Measurements from ENCODE around the gene P2RY14.

Gene P2RY14

DNA sequence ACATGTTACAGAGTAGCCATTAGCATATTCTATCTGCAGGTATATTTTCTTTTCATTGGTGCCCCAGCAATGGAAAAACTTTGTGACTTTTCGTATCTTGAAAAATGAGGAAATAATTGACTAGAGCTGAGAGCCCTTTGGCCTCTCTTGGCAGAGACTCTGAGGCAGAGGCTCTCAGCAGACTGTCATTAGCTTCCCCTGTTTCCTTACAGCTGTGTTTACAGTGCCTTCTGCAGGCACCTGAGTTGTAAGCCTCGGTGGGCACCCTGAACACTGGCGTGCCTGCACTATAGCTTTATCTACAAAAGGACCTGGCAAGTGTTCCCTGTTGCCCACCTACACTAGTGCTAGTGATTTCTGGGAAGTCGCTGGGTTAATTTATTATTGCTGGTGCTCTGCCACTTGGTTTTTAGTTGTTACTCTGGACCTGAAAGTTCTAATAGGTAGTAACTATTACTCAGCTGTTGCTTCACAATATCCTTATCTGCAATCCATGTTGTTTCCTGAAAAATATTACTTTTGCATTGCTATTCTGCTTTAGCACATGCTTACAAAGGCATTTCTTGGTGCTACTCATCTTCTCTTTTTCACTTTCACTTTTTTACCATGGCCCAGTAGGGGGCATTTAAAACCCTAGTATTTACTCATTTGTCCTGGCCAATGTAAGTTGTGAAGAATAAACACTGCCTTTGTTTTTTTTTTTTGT lies 67.5 kb downstream of the P2RY14 start:
- no peak for DNase-seq

DNA sequence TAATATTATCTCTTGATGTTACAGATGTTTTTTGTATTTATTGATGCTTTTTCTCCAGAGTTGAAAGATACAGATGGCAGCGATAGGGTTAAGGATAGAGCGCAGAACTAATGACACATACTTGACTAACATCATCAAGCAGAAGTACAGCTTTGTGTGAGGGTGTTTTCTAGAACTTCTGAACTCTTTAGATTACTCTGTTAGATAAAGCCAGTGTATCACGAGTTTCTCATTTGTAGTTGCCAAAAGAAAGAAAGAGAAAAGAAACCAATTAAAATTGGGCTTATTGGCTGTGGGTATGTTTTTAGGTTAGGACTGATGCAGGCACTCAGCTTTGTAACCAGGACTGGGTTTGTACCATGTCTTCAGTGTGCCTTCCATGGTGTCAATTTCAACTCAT lies 68.7 kb downstream of the P2RY14 start:
- DNase-seq, result no peak

DNA sequence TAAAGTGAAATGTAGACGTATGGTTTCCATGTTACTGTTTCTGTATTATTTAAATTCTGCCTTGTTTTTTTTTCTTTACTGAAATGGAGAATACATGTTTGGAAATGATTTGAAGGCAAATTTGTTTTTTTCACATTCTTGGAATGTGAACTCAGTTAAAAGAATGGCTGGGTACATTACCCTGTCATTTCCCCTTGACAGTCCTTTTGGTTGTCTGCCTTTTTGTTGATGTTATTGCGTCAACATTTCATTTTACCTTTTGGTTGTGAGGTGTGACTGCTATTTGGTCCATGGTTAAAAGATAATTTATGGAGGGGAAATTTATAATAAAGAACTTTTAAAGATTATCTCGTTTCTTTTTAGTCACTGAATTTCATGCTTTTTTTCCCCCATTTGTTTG lies 72.1 kb downstream of the P2RY14 start:
- no peak for DNase-seq

DNA sequence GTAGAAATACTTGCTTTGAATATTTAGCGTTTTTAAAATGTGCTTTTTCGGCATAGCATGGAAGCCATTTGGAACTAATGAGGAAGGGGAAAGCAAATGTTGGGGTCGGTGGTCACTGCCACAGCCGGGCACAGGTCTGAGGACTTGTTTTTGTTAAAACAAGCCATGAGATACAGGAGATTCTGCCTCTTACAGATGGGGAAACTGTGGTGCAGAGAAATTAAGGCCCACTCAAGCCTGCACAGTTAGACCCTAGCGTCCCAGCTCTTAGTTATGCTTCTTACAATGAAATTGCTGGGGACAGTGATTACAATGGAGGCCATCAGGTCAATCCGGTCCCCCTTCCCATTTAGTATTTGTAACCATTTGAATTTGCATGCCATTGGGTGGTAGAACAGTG lies 72.9 kb downstream of the P2RY14 start:
- DNase-seq, result no peak

DNA sequence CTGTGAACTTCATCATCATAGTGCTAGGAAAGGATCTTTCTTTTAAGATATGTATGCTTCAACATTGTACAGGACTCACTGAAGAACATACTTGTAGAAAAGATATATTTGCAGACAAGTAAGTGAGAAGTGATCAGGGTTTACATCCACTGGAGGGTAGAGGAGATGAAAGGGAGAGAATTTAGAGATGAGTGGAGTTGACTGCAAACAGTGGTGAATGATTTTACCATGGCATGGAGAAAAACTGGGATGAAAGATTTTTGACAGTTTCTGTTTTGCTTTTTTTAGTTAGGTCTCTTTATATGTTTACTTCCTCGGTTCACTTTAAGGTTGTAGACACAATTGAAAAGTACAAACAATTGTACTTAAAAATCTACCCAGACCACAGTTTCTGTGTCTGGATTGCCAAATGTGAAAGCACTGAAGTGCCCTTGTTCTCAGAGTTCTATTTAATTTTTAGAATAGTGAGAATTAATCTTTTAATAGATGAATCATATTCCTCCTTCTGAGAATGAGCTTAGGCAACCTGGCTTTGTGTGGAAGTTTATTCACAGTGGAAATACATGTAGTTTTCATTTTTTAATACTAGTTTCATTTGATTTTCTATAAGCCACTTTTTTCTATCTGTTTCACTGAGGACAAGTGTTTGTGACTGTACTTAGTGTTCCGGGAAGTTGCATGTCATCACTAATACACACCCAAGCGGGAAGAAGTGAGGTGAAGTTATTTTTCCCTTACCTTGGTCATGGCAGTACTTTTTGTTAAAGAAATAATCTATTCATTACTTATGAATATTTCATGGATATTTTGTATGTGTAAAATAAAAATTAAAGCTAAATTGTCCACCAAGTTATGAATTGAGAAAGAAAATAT lies 73.6 kb downstream of the P2RY14 start:
- no peak for DNase-seq

DNA sequence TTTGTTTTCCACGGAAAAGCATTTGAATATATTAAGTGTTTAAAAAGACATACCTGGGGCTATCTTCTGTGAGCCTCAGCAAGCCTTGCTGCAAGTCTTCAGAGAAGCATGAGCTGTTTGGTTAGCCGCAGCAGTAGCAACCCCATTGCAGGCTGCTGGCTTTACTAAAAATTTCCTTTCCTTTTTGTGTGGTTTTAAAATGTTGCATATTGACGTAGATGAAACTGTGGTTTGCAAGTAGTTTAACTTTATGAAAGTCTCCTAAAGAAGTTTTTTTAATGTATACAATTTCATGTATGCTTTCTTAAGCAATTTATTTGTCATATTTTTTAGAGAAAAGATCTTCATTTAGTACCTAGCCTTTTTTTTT lies 75.3 kb downstream of the P2RY14 start, which contains the start of gene GPR171:
Gene GPR171 (minus strand): TSS at position 166 of the 370 bp plus-strand sequence. CDS start 3,830 bp downstream, outside the sequence.
- DNase-seq, result no peak

DNA sequence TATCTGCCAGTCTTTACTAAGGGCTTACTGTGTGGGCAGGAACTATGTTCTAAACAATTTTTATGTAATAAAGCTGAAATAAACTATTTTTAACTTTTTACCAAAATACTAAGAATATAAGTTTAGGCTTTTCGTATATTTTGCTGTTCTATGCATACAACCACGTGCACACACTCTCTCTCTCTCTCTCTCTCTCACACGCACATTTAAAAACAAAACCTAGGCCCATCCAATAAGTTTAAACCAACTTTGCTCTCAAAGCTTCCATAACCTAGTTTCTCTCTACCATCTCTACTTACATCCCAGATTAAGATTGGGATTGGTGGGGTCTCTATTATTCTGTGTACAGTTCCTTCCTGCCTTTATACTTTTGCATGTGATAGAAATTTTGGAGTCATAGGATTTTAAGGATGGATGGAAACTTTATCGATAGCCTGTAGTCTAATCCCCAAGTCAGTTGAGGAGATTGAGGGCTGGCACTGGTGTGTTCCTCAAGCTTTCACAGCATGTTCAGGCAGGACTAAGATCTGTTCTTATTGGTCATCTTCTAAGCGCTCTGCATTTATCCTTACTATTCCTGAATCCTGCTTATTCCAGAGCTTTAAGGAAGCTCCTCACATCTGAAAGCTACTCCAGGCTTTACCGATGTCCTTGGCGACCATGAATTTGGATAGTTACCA lies 77.2 kb downstream of the P2RY14 start:
- DNase-seq, result no peak

DNA sequence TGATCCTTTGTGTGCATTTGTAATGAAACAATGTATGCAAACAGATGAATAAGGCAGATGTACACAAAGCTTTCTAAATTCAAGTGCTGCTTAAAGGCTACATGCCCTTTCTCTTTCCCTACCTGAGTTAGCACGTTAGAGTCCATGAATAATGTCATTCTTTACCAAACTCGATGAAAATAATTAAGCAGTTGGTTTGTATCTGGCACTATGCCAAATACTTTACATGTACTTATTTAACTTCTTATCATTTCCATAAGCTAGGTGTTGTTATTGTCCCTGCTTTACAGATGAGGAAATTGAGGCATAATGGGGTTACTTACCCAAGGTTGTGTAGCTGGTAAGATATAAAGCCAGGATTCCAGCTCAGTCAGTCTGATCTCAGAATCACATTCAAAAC lies 77.8 kb downstream of the P2RY14 start:
- no peak for DNase-seq

DNA sequence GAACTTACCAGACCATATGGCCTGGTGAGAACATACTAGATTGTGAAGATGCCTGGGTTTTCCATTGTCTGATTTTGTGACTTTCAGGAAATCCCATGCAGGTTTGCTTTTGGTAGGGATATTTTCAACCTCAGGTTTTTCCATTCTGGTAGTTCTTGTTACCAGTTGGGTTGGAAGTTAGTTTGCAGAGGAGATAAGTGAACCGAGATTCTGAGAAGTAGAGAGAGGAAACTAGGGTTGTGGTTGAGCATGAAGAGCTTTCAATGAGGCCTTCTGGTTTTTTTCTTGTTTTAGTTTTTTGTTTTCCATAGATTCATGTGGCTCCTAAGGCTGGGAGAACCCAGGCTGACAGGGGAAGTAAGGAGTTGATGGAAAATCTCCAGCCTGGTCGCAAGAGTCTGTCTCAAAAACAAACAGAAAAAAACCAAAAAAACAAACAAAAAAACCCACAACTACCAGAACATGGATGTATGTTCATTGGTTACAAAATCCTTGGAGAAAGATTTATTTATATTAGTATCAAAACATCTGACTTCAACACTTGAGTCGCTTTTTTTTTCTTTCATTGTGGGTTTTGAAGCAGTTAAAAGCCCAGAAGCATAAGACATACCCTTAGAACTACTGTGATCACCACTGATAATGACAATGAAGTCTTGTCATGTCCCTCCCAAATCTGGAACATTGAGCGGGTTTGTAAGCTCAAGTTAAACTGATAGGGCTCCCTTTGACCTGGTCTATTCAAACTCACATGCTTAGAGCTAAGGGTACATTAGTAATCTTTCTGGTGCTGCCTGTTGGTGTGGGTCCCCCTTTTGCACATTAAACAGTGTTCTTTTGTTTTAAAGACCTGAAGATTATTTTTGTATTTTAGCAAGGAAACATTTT lies 78.5 kb downstream of the P2RY14 start:
- DNase-seq, result no peak

DNA sequence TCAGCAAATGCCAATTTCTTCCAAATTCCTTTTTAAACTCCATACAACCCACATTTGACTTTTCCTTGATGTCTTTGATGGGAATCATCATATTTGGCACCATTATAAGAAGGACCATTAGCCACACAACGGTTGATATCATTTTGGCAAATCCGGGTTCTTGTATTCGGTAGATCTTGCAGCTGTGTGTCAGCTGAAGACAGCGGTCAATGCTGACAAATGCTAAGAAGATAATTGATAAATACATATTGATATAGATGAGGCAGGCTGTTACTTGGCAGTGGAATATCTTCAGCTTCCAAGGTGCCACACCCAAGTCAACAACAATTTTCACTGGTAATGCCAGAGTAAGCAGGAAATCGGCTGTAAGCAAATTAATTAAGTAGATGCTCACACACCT lies 79.5 kb downstream of the P2RY14 start:
- DNase-seq, result no peak

DNA sequence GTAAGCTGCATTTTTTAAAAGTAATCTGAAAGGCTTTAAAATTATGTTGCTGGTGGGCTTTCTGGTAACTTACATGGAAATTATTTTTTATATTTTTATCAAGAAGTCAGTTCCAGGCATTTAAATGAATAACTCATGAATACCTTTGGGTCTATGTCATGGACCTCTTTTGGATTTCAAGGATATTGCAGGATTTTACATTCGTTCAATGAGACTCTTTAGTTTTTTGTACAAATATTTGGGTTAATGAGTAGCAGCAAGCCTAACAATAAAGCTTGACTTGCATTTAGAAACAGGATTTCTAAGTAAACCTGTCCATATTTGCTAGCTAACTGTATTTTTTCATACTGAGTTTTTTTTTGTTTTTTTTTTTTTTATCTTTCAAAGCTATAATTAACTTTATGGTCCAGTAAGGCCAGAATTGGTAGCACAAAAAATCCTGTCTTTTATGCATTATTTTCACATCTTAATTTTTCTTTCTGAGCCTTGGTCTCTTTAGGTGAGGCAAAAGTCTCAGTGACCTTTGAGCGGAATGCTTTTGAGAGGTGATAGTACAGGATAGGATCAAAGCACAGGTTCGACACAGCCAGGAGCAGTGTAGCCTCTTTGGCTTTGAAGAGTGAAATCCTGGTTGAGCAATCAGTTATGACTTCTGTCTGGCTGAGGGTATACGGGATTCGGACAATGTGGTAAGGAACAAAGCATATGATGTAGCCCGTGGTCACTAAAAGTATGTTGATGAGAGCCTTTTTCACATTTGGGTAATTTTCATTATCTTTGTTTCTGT lies 80.2 kb downstream of the P2RY14 start:
- no peak for DNase-seq

DNA sequence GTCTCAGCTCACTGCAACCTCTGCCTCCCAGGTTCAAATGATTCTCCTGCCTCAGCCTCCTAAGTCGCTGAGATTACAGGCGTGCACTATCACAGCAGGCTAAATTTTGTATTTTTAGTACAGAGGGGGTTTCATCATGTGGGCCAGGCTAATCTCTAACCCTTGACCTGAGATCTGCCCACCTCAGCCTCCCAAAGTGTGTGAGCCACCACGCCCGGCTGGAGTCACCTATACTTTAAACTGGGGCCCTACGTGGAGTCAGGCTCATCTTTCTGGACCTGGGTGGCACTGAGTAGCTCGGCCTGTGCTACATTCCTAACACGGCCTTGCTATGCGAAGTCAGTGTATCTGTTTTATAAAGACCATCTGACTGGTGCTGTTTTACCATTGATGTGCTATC lies 81.1 kb downstream of the P2RY14 start:
- no peak for DNase-seq

DNA sequence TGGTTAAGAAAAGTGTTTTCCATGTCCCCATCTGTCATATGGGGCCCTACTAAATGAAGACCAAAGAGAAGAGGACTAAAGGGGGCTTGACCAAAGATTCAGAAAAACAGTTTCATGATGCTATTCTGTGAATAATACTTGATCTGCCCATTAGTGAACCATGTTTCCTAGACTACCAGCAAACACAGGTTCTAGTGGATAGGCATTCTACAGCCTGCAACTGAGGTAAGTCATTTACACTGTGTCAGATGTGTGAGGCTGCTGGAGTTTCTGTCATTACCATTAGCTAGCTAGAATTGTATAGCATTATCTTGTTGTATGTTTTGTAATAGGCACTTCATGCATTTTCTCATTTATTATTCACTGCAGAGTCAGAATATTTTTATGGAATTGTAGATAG lies 81.9 kb downstream of the P2RY14 start:
- no peak for DNase-seq

DNA sequence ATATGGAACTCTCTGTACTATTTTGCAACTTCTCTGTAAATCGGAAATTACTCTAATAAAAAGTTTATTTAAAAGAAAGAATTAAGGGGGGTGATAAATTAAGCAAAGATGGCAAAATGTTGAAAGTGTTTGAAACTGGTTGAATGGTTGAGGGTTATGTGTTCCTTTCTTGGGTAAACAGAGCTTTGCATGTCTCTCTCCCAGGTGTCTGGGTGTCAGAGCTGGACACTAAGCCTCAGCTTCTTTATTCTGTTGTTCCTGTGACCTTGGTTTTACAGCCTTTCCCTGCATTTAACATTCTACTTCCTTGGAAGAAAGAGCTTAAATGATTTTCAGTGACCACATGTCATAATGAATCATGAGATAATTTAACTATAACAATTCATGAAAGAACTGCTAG lies 82.5 kb downstream of the P2RY14 start:
- no peak for DNase-seq

DNA sequence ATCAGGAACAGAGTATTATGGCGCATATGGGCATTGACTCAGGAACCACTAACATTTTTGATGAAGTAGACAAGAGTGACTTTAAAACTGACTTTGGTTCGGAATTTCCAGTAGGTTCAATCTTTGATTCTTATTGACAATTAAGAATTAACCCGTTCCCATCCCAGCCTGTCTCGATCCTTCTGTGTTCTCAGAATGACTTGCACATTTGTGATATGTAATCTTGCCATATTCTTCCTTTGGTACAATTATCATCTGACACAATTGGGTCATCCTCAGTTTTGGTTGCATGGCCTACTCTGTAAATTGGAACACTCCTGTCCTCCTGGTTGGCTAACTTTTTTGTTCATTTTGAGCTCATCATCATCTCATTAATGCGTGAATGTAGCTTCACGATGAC lies 85.8 kb downstream of the P2RY14 start:
- DNase-seq, result no peak

DNA sequence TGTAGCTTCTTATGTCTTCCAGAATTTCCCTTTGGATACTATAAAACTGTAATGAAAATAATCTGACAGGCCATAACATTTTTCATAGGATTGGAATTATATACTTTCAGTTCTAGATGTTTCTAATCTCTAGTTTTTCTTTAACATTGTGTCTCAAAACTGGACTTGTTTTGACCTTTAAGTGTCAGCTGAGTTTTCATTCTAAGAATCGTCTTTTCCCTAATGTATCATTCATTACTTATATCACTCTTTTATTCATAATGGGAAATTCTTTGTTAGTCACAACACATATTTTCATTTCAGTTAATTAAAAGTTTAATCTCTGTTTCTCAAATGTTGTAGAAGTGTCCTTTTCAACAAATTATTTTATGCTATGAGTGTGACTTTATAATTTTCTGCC lies 87.2 kb downstream of the P2RY14 start:
- no peak for DNase-seq

DNA sequence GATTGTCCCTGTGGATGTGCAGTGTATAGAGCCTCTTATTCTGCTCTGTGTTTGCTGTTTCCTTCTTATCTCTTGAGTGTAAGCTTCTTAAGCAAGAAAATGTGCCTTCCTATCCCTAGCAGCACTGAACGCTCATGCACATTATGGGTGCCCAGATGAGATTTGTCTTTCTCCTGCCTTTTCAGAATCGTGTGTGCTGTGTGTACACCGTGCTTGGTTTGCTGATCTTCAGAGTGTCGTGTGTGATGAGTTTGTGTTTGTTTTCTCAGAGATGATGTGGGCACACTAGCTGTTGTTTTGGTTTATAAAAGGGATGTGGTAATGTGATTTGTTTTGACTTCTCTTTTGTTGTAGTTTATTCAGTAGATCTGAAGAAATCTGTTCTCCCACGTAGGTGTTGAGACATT lies 95.1 kb downstream of the P2RY14 start:
- DNase-seq, result no peak

DNA sequence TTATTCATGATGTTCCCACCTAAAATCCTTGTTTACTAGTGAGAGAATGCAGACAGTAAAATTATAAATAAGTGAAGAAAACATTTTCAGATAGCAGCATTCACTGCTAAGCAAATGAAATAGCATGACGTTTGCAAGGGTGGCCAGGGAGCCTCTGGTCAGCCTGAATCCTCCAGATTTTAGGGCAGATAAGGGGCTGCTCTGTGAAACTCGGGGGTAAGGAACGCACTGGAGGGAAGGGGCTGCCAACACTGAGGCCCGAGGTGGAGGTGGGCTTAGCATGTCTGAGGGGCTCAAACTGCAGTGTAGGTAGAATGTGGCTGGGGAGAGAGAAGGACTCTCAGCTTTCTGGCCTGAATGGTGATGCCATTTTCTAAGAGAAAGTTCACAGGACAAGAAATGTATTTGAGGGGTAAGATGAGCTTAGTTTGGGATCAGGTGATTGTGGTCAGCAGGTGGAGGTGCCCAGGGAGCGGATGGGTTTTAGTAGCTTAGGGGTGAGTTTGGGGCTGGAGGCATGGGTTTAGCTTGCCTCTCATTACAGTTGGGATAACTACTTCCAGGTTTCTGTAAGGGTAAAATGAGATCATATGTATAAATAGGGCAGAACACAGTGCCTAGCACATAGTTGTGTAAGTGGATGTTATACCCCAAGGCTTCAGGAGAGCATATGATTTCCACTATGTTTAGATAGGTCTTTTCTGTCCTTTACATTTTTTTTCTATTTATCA lies 95.8 kb downstream of the P2RY14 start:
- no peak for DNase-seq

DNA sequence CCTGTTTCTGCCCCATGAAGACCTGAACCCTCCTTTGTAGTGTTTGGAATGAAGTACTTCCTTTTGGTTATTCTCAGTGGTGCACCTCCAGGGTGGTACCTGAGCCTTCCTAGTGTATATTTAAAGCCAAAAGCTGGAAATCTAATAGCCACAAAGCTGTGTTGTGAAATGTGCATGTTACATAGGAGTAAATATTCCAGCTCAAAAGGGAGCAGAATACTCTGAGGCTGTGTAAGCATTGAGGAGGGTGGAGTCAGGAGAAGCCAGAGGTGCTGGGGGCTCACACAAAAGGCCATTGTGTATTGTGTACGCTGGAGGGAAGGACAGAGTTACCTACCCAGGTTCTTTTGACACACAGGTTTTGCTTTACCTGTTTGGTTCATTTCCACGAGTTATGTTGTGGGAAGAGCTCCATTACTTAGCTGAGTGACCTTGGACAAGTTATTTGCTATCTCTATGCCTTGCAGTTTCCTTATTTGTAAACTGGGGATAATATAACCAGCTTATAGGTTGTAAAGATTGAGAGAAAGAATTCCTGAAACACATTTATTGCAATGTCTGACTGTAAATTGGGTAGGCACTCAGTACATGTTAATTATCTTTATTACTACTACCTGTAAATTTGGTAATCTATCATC lies 100.0 kb downstream of the P2RY14 start:
- DNase-seq, result no peak

DNA sequence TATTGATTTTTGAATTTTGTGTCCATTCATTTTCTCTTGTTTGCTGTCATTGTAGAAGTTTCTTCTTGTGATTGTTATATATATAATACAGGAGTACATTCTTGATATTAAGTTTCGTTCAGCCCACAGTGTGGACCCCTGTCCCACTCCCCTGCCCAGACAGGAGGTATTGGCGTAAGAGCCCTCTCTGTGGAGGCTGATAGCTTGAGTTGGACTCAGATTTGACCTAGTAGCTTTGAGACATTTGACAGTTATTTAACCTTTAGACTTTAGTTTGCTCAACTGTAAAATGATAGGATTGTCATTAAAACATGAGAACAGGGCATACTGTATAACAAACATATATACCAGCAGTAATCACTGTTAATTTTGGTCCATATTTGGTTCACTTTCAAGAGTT lies 102.4 kb downstream of the P2RY14 start:
- DNase-seq, result no peak

DNA sequence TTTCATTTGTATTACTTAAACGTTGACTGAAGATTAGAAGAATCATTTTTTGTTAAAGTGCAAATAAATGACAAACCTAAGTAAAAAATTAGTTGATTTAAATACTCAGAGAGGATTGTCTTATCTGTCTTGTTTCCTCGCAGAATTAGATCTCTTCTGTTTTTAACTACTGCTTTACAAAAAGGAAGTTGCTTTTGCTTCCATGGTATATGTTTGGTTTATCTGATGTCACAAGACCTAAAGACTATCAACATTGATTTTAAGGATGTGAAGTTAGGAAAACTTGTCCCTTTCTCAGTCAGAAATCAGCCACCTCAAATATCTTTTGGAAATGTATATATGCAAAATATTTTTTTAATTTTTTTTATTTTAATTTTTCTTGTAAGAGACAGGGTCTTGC lies 104.0 kb downstream of the P2RY14 start:
- DNase-seq, result no peak
